ENCODE results near the gene LRRC36.

- TF ChIP-seq POLR2AphosphoS5 (IDR thresholded peaks at IDR 0.05) (no peak), CTCF (IDR thresholded peaks at IDR 0.05) (no peak), POLR2A (IDR thresholded peaks at IDR 0.05; ENCODE audit: low read depth) (no peak), EP300 (IDR thresholded peaks at IDR 0.05) (no peak)
These were observed 99.4 kb downstream of the LRRC36 start for GRCh38 chr16:67426022-67426421.

Measured in esophagus muscularis mucosa (tissue), 4 donors.